SU-DHL-6 (cell line): ENCODE data around the gene BCKDHB.

Source experiments
- H2AFZ ChIP-seq: fragments of 200-600 bp; sonication (generic); 2 replicates; pipeline ENCODE4 v1.6.1; 2014; ENCODE audit warnings: low read depth, mild to moderate bottlenecking, moderate library complexity, mixed read lengths, antibody characterized with exemption, low read length; ENCODE audit not compliant: severe bottlenecking
- H3F3A ChIP-seq: fragments of 200-600 bp; shearing (Covaris generic); 2 replicates; pipeline ENCODE4 v1.6.0; 2016; ENCODE audit warnings: antibody characterized with exemption, mild to moderate bottlenecking; ENCODE audit not compliant: insufficient read depth
- H3K27ac ChIP-seq: fragments of 200-600 bp; sonication (generic); 2 replicates; pipeline ENCODE4 v1.5.1; 2016; ENCODE audit warnings: low read depth, mild to moderate bottlenecking, low read length, moderate library complexity, mixed read lengths
- H3K27me3 ChIP-seq: fragments of 200-600 bp; sonication (generic), shearing (Covaris generic); 2 replicates; pipeline ENCODE4 v1.6.0; 2014; ENCODE audit warnings: mild to moderate bottlenecking, low read length
- H3K36me3 ChIP-seq: fragments of 200-600 bp; sonication (generic); 2 replicates; pipeline ENCODE4 v1.6.1; 2014; ENCODE audit warnings: mild to moderate bottlenecking, low read length, mixed read lengths
- H3K4me2 ChIP-seq: fragments of 300-600, 200-600 bp; shearing (Covaris generic), sonication (generic); 2 replicates; pipeline ENCODE4 v1.6.0; 2014; ENCODE audit warnings: low read length, low read depth, mild to moderate bottlenecking; ENCODE audit not compliant: poor library complexity, severe bottlenecking
- H3K4me3 ChIP-seq: fragments of 200-600 bp; sonication (generic); 2 replicates; pipeline ENCODE4 v1.5.1; 2014; ENCODE audit warnings: antibody characterized with exemption, low read length, mild to moderate bottlenecking, mixed read lengths; ENCODE audit not compliant: insufficient read depth, poor library complexity, severe bottlenecking
- H3K79me2 ChIP-seq: fragments of 200-600 bp; sonication (generic); 2 replicates; pipeline ENCODE4 v1.6.1; 2014; ENCODE audit warnings: mild to moderate bottlenecking, low read length, moderate library complexity; ENCODE audit not compliant: insufficient read depth
- H3K9ac ChIP-seq: fragments of 200-600 bp; sonication (generic); 2 replicates; pipeline ENCODE4 v1.7.0; 2014; ENCODE audit warnings: mild to moderate bottlenecking, low read length
- H3K9me2 ChIP-seq: fragments of 200-600 bp; sonication (generic); replicated peaks from 2 replicates; pipeline ENCODE4 v1.6.1; 2014; ENCODE audit warnings: low read length; ENCODE audit not compliant: insufficient read depth
- H3K9me3 ChIP-seq: fragments of 200-600 bp; sonication (generic); 2 replicates; pipeline ENCODE4 v1.6.1; 2014; ENCODE audit warnings: low read length, mixed read lengths; ENCODE audit not compliant: insufficient read depth
- H4K20me1 ChIP-seq: fragments of 200-600 bp; sonication (generic); 2 replicates; pipeline ENCODE4 v1.6.1; 2014; ENCODE audit warnings: low read depth, mild to moderate bottlenecking, antibody characterized with exemption, low read length, moderate library complexity, mixed read lengths
- CTCF ChIP-seq: fragments of 200-600 bp; sonication (generic); IDR thresholded peaks from one replicate; pipeline ENCODE4 v1.5.1; 2017; ENCODE audit warnings: antibody characterized with exemption, mild to moderate bottlenecking, low read length, moderate library complexity; ENCODE audit not compliant: insufficient read depth, poor library complexity, severe bottlenecking
- EZH2phosphoT487 ChIP-seq: fragments of 200-600 bp; sonication (generic), shearing (Covaris generic); conservative IDR thresholded peaks from 2 replicates; pipeline ENCODE4 v1.6.1; 2018; ENCODE audit warnings: mild to moderate bottlenecking, antibody characterized with exemption, low read length, moderate library complexity, mixed read lengths

The BCKDHB gene

GRCh38 chr6:80348263-80348662 is 241.8 kb downstream of the BCKDHB start:
- H3K9me2 ChIP-seq = no peaks in the 10 kb centered on the region
- H3K27ac ChIP-seq = no peak overlapping the region
- H2AFZ ChIP-seq = no peak overlapping the region
- H3K36me3 ChIP-seq = no peaks in the 10 kb centered on the region
- H3K27me3 ChIP-seq = no peaks in the 10 kb centered on the region
- H3K9ac ChIP-seq = no peak overlapping the region
- H3K9me3 ChIP-seq = no peaks in the 10 kb centered on the region
- H3K4me3 ChIP-seq = no peak overlapping the region
- no peak for TF ChIP-seq EZH2phosphoT487
- TF ChIP-seq CTCF = no peak
- no peak overlapping the region for H3K4me2 ChIP-seq
- H3K79me2 ChIP-seq = no peaks in the 10 kb centered on the region
- no peaks in the 10 kb centered on the region for H4K20me1 ChIP-seq
- no peaks in the 10 kb centered on the region for H3F3A ChIP-seq

DNA sequence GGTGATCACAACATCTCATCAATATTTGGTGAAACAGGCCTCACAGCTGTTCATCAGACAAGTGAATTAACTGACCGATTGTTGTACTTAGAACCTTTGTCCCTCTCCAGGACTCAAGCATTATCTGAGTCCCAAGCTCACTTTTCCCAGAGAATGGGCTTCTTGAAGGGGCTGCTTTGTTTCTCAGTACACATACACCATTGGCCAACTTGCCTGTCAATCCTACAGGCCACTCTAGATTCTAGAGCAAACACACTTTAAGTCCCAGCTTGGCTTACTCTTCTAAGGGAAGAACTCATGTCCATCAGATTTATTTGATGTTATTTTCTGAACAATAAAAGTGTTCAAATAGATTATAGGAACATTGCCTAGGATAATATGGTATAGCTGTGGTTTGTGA is 249.5 kb downstream of the BCKDHB start:
- Histone ChIP-seq H3F3A (no peaks in the 10 kb centered on the region), H3K79me2 (no peaks in the 10 kb centered on the region), H3K36me3 (no peaks in the 10 kb centered on the region), H3K27me3 (no peaks in the 10 kb centered on the region), H3K4me2 (no peak overlapping the region), H4K20me1 (no peaks in the 10 kb centered on the region), H2AFZ (no peak overlapping the region), H3K9ac (no peak overlapping the region), H3K9me2 (no peaks in the 10 kb centered on the region), H3K27ac (no peak overlapping the region), H3K9me3 (no peaks in the 10 kb centered on the region), H3K4me3 (no peak overlapping the region)
- TF ChIP-seq EZH2phosphoT487 (no peak), CTCF (no peak)

DNA sequence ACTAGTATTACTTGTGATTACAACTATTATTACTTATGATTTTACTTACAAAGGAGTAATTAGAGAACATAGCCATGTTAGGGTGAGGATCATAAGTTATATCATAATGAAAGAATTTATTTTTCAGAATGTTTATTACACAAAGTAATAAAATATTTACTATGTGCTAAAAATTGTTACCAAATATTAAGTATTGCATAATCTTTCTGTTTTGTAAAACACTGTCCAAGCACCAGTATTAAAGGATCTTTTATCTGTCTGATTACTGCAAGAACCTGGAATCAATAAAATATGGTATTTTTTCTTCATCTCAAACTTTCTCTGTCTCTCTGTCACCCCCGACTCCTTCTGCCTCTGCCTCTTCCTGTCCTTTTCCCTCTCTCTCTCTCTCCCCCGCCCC is 250.1 kb downstream of the BCKDHB start:
- Histone ChIP-seq H3K27me3 (no peaks in the 10 kb centered on the region), H4K20me1 (no peaks in the 10 kb centered on the region), H3F3A (no peaks in the 10 kb centered on the region), H3K79me2 (no peaks in the 10 kb centered on the region), H3K27ac (no peak overlapping the region), H3K36me3 (no peaks in the 10 kb centered on the region), H3K9me3 (no peaks in the 10 kb centered on the region), H3K9ac (no peak overlapping the region), H3K4me2 (no peak overlapping the region), H3K9me2 (no peaks in the 10 kb centered on the region), H2AFZ (no peak overlapping the region), H3K4me3 (no peak overlapping the region)
- TF ChIP-seq CTCF (no peak), EZH2phosphoT487 (no peak)

DNA sequence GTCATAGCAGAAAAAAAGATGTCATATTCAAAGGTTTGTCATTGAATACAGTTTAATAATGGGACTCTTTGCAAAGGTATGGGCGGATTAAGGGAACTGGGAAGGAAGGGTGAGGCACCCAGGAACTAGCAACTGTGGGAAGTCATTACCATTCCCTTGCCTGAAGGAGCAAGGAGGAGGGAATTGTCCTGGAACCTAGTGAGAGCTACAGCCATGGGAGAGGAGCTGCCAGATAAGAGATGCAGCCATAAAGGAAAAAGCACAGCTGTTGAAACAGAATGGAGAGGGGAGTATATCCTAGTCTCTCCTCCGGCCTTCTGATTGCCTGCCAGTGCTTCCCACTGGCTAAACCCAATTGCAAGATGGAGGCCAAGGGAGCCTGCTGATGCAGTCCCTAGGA is 250.6 kb downstream of the BCKDHB start:
- Histone ChIP-seq H2AFZ (no peak overlapping the region), H3K4me2 (no peak overlapping the region), H3K9ac (no peak overlapping the region), H3K27ac (no peak overlapping the region), H3K9me3 (no peaks in the 10 kb centered on the region), H3K9me2 (no peaks in the 10 kb centered on the region), H3K4me3 (no peak overlapping the region), H3K36me3 (no peaks in the 10 kb centered on the region), H3K27me3 (no peaks in the 10 kb centered on the region), H3F3A (no peaks in the 10 kb centered on the region), H3K79me2 (no peaks in the 10 kb centered on the region), H4K20me1 (no peaks in the 10 kb centered on the region)
- TF ChIP-seq CTCF = no peak
- TF ChIP-seq EZH2phosphoT487 = no peak
